ENCODE measurements around the gene CYP11A1. TPM values are rescaled to one million over a fixed set of nuclear protein-coding genes. Genes with fewer than 3 reads are reported as not detected.

Gene CYP11A1
- total and polyA plus RNA-seq, 10 of the 15 experiments (the other 5 are each of a cell fraction or from before 2014, with no cell fraction given) = 0.11 to 1.2 (median 0.23) TPM; not detected in 5

GRCh38 chr15:74396445-74397238 is 29.2 kb upstream of the CYP11A1 start (continued):
- no peak for TF ChIP-seq ATF2 (IDR thresholded peaks at IDR 0.05; ENCODE audit: low read length)
- no peak for TF ChIP-seq ZBTB11 (CRISPR knock-in tag; IDR thresholded peaks at IDR 0.05)
- no peak for TF ChIP-seq POLR2AphosphoS2 (IDR thresholded peaks at IDR 0.05; ENCODE audit: low read depth, low read length)
- TF ChIP-seq SMAD1 (IDR thresholded peaks at IDR 0.05; ENCODE audit: low read depth, partially characterized antibody) = peak; percentile 77
- TF ChIP-seq, protein P1, sequence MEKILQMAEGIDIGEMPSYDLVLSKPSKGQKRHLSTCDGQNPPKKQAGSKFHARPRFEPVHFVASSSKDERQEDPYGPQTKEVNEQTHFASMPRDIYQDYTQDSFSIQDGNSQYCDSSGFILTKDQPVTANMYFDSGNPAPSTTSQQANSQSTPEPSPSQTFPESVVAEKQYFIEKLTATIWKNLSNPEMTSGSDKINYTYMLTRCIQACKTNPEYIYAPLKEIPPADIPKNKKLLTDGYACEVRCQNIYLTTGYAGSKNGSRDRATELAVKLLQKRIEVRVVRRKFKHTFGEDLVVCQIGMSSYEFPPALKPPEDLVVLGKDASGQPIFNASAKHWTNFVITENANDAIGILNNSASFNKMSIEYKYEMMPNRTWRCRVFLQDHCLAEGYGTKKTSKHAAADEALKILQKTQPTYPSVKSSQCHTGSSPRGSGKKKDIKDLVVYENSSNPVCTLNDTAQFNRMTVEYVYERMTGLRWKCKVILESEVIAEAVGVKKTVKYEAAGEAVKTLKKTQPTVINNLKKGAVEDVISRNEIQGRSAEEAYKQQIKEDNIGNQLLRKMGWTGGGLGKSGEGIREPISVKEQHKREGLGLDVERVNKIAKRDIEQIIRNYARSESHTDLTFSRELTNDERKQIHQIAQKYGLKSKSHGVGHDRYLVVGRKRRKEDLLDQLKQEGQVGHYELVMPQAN (conservative IDR thresholded peaks at IDR 0.05) = no peak; the same call in 1 of the 2 replicates
- no peak for TF ChIP-seq YBX1 (IDR thresholded peaks at IDR 0.05)
- TF ChIP-seq CEBPZ (IDR thresholded peaks at IDR 0.05; ENCODE audit: low read depth, low read length) = no peak
- no peak for TF ChIP-seq MYB (IDR thresholded peaks at IDR 0.05; ENCODE audit: borderline replicate concordance, low read depth, low read length)
- TF ChIP-seq HCFC1 (IDR thresholded peaks at IDR 0.05; ENCODE audit: low read length) = peak; percentile 41; the same call in 1 of the 2 replicates
- TF ChIP-seq GABPA (IDR thresholded peaks at IDR 0.05; ENCODE audit: low read depth) = no peak
- TF ChIP-seq, protein P2, sequence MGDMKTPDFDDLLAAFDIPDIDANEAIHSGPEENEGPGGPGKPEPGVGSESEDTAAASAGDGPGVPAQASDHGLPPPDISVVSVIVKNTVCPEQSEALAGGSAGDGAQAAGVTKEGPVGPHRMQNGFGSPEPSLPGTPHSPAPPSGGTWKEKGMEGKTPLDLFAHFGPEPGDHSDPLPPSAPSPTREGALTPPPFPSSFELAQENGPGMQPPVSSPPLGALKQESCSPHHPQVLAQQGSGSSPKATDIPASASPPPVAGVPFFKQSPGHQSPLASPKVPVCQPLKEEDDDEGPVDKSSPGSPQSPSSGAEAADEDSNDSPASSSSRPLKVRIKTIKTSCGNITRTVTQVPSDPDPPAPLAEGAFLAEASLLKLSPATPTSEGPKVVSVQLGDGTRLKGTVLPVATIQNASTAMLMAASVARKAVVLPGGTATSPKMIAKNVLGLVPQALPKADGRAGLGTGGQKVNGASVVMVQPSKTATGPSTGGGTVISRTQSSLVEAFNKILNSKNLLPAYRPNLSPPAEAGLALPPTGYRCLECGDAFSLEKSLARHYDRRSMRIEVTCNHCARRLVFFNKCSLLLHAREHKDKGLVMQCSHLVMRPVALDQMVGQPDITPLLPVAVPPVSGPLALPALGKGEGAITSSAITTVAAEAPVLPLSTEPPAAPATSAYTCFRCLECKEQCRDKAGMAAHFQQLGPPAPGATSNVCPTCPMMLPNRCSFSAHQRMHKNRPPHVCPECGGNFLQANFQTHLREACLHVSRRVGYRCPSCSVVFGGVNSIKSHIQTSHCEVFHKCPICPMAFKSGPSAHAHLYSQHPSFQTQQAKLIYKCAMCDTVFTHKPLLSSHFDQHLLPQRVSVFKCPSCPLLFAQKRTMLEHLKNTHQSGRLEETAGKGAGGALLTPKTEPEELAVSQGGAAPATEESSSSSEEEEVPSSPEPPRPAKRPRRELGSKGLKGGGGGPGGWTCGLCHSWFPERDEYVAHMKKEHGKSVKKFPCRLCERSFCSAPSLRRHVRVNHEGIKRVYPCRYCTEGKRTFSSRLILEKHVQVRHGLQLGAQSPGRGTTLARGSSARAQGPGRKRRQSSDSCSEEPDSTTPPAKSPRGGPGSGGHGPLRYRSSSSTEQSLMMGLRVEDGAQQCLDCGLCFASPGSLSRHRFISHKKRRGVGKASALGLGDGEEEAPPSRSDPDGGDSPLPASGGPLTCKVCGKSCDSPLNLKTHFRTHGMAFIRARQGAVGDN (IDR thresholded peaks at IDR 0.05) = peak; percentile 97
- no peak for TF ChIP-seq NFYA (IDR thresholded peaks at IDR 0.05; ENCODE audit: borderline replicate concordance, low read depth, low read length)
- TF ChIP-seq RCOR1 (conservative IDR thresholded peaks at IDR 0.05; ENCODE audit: low read depth, low read length) = peak; percentile 55; the same call in 1 of the 2 replicates
- peak; percentile 35; the same call in 1 of the 2 replicates for TF ChIP-seq NR2F1 (conservative IDR thresholded peaks at IDR 0.05)
